HepG2 (cell line): Measurements from ENCODE around the gene SNAI1. TPM values are rescaled to one million over a fixed set of nuclear protein-coding genes. Genes with fewer than 3 reads are reported as not detected.

Source experiments
- CENPBD1 ChIP-seq: sonication (generic); formaldehyde crosslinking; IDR thresholded peaks from 2 replicates; pipeline ENCODE4 v1.8.0; 2022; ENCODE audit warnings: missing genetic modification reagents, low read depth, mild to moderate bottlenecking, borderline replicate concordance
- DR1 ChIP-seq: sonication (generic); formaldehyde crosslinking; IDR thresholded peaks from 2 replicates; pipeline ENCODE4 v1.8.0; 2021; ENCODE audit warnings: mild to moderate bottlenecking, missing genetic modification reagents, inconsistent platforms
- EED ChIP-seq: sonication (generic); formaldehyde crosslinking; IDR thresholded peaks from 2 replicates; pipeline ENCODE4 v1.5.0; 2020; ENCODE audit warnings: mild to moderate bottlenecking, missing genetic modification reagents
- GATAD2A ChIP-seq: IDR thresholded peaks from 2 replicates; pipeline ENCODE4 v1.6.1; 2016
- HIC2 ChIP-seq: sonication (generic); formaldehyde crosslinking; IDR thresholded peaks from 2 replicates; pipeline ENCODE4 v1.9.0; 2022; ENCODE audit warnings: low read depth, missing genetic modification reagents
- PLRG1 ChIP-seq: fragments of 450-650 bp; conservative IDR thresholded peaks from 2 replicates; pipeline ENCODE4 v1.6.1; 2016
- PRDM15 ChIP-seq: sonication (generic); formaldehyde crosslinking; IDR thresholded peaks from 2 replicates; pipeline ENCODE4 v1.4.0; 2020; ENCODE audit warnings: missing genetic modification reagents
- RBAK ChIP-seq: sonication (generic); formaldehyde crosslinking; IDR thresholded peaks from 2 replicates; pipeline ENCODE4 v1.5.1; 2020; ENCODE audit warnings: mild to moderate bottlenecking, missing genetic modification reagents
- RCOR2 ChIP-seq: IDR thresholded peaks from 2 replicates; pipeline ENCODE4 v1.6.1; 2016; ENCODE audit warnings: missing biosample characterization, missing genetic modification reagents
- SMAD1 ChIP-seq: sonication (generic); formaldehyde crosslinking; IDR thresholded peaks from 2 replicates; pipeline ENCODE4 v1.4.0; 2020; ENCODE audit warnings: missing genetic modification reagents, low read depth, mild to moderate bottlenecking, borderline replicate concordance
- SNAPC2 ChIP-seq: sonication (generic); formaldehyde crosslinking; IDR thresholded peaks from 2 replicates; pipeline ENCODE4 v1.8.1; 2022; ENCODE audit warnings: mild to moderate bottlenecking, missing genetic modification reagents
- SP4 ChIP-seq: sonication (generic); formaldehyde crosslinking; IDR thresholded peaks from 2 replicates; pipeline ENCODE4 v1.8.1; 2023; ENCODE audit warnings: mild to moderate bottlenecking, missing genetic modification reagents
- TFDP1 ChIP-seq: IDR thresholded peaks from 2 replicates; pipeline ENCODE4 v1.6.1; 2016; ENCODE audit warnings: missing compliant biosample characterization, missing genetic modification reagents, borderline replicate concordance
- WIZ ChIP-seq: sonication (generic); formaldehyde crosslinking; IDR thresholded peaks from 2 replicates; pipeline ENCODE4 v1.5.1; 2020; ENCODE audit warnings: mild to moderate bottlenecking, missing genetic modification reagents
- ZFP37 ChIP-seq: sonication (generic); formaldehyde crosslinking; IDR thresholded peaks from 2 replicates; pipeline ENCODE4 v1.4.0; 2020; ENCODE audit warnings: missing genetic modification reagents, borderline replicate concordance
- ZFP82 ChIP-seq: sonication (generic); formaldehyde crosslinking; IDR thresholded peaks from 2 replicates; pipeline ENCODE4 v1.5.1; 2020; ENCODE audit warnings: mild to moderate bottlenecking, missing genetic modification reagents, borderline replicate concordance
- ZNF510 ChIP-seq: sonication (generic); formaldehyde crosslinking; IDR thresholded peaks from 2 replicates; pipeline ENCODE4 v1.4.0; 2020; ENCODE audit warnings: low read depth, mild to moderate bottlenecking, missing genetic modification reagents
- ZNF577 ChIP-seq: sonication (generic); formaldehyde crosslinking; IDR thresholded peaks from 2 replicates; pipeline ENCODE4 v1.4.0; 2020; ENCODE audit warnings: mild to moderate bottlenecking, low read depth, missing genetic modification reagents, borderline replicate concordance
- ZNF616 ChIP-seq: sonication (generic); formaldehyde crosslinking; IDR thresholded peaks from 2 replicates; pipeline ENCODE4 v1.5.0; 2020; ENCODE audit warnings: low read depth, mild to moderate bottlenecking, missing genetic modification reagents
- ZNF720 ChIP-seq: sonication (generic); formaldehyde crosslinking; IDR thresholded peaks from 2 replicates; pipeline ENCODE4 v1.4.0; 2020; ENCODE audit warnings: missing genetic modification reagents
- ZNF816 ChIP-seq: sonication (generic); formaldehyde crosslinking; IDR thresholded peaks from 2 replicates; pipeline ENCODE4 v1.8.0; 2022; ENCODE audit warnings: missing genetic modification reagents, mild to moderate bottlenecking, borderline replicate concordance
- polyA plus RNA-seq, 8 experiments: library from polyadenylated mRNA; depleted of rRNA in 3 of 8; stranded (reverse) in 7 of 8; unstranded in 1 of 8; fragments of >200 nt; fragmentation: Illumina TruSeq in 4 of 8; extraction: Trizol in 4 of 8; gene quantifications; 2 replicates each; pipeline versions ENCODE4 v1.2.1 to v1.2.3, GENCODE V29; 2011 to 2016; ENCODE audit warnings: low read depth in 4 of 8, missing spikeins in 1 of 8, mixed read lengths in 1 of 8; ENCODE audit not compliant: insufficient read depth in 1 of 8
- total RNA-seq, 5 experiments: library from RNA; depleted of rRNA; stranded (reverse); fragments of >200 nt; fragmentation: Illumina TruSeq; extraction: Trizol; gene quantifications; 2 replicates each; pipeline ENCODE4 v1.2.3, GENCODE V29; 2016; ENCODE audit warnings: low read depth in 1 of 5
- TF ChIP-seq, protein P1 (sequence below): sonication (generic); formaldehyde crosslinking; IDR thresholded peaks from 2 replicates; pipeline ENCODE4 v1.8.1; 2022; ENCODE audit warnings: mild to moderate bottlenecking, missing genetic modification reagents

The SNAI1 gene
- total and polyA plus RNA-seq, 2 of the 13 experiments (the other 11 are each of a cell fraction or from before 2014, with no cell fraction given), result 1.3 to 1.4 TPM

DNA sequence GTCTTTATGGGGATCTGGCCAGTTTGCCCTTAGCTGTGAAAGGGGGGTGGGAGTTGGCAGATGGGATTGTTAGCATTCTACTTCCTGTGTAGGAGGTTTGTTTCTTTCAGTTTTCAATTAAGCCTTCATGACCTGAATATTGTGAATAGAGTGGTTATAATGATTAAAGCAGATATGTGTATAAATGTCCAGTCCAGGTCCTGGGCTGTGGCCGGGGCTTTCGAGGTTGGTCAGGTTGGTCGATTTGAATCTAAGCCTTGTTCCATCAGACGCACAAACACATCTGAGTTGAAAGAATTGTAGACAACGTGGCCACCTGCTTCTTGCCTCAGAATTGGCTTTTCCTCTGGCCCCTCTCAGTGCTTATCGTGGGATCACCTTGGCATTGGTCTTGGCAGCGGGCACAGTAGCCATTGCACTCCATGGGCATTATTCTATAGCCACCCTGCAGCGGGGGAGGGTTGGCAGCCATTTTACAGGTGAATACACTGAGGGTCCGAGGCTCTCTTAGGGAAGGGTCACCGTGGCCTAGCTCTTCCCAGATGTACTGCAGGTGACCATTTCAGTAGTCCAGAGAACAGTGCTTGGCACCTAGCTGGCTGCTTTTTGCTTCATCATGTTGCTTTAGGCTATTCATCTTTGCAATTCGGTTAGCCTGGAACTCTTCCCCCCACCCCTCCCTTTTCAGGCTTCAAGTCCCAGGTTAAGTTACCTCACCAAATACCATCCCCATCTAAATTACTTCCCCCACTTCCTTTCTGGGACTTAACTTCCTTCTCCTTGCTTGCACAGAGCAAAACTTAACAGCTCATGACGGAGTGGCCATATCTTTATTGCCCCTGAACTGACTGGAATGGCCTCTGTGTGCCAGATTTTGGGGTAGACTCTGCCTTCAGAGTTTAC, 45.5 kb upstream of the SNAI1 start (continued):
- TF ChIP-seq PRDM15 (peak; percentile 87), RCOR2 (CRISPR knock-in tag) (peak; percentile 35; the same call in 1 of the 2 replicates), SMAD1 (CRISPR knock-in tag) (no peak), SNAPC2 (CRISPR knock-in tag) (0 out of 2 replicates have a peak, but pooled peaks have one; percentile 42), HIC2 (peak; percentile 57), ZFP82 (CRISPR knock-in tag) (no peak), PLRG1 (no peak), ZNF510 (CRISPR knock-in tag) (no peak), RBAK (CRISPR knock-in tag) (no peak), ZNF720 (CRISPR knock-in tag) (no peak), EED (CRISPR knock-in tag) (no peak), ZNF577 (no peak), WIZ (CRISPR knock-in tag) (no peak), ZNF816 (CRISPR knock-in tag) (no peak), DR1 (CRISPR knock-in tag) (no peak), TFDP1 (CRISPR knock-in tag) (no peak), GATAD2A (CRISPR knock-in tag) (no peak), ZFP37 (CRISPR knock-in tag) (0 out of 2 replicates have a peak, but pooled peaks have one; percentile 57), CENPBD1 (no peak), ZNF616 (CRISPR knock-in tag) (no peak), SP4 (CRISPR knock-in tag) (peak; percentile 61; the same call in 1 of the 2 replicates)
- TF ChIP-seq, protein P1, sequence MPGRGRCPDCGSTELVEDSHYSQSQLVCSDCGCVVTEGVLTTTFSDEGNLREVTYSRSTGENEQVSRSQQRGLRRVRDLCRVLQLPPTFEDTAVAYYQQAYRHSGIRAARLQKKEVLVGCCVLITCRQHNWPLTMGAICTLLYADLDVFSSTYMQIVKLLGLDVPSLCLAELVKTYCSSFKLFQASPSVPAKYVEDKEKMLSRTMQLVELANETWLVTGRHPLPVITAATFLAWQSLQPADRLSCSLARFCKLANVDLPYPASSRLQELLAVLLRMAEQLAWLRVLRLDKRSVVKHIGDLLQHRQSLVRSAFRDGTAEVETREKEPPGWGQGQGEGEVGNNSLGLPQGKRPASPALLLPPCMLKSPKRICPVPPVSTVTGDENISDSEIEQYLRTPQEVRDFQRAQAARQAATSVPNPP, result no peak
